LNCAP (cell line): Measurements from ENCODE around the gene MTMR10.

ENCODE experiments used
- TF ChIP-seq, protein P1 (sequence below): fragments of 450-650 bp; IDR thresholded peaks from 2 replicates; pipeline ENCODE4 v1.5.1; 2017; ENCODE audit warnings: mild to moderate bottlenecking

Gene MTMR10

DNA sequence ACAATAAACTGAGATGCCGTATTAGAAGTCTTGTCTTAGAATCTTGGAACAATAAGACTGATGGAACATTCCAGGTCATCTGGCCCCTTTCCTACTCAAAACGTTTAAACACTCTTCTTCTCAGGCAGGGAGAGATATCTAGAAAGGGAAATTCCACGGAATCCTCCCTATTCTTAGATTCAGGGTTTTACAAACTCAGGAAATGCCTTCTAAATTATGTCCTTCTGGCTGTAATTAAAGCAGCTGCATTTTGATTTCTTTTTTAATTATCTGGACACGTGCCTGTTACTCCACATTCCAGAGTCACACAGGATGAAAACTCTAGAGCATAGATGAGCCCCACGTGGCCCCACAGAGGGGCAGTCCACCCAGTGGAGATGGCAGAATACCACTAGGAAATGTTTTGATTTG is 41.5 kb upstream of the MTMR10 start:
- TF ChIP-seq, protein P1, sequence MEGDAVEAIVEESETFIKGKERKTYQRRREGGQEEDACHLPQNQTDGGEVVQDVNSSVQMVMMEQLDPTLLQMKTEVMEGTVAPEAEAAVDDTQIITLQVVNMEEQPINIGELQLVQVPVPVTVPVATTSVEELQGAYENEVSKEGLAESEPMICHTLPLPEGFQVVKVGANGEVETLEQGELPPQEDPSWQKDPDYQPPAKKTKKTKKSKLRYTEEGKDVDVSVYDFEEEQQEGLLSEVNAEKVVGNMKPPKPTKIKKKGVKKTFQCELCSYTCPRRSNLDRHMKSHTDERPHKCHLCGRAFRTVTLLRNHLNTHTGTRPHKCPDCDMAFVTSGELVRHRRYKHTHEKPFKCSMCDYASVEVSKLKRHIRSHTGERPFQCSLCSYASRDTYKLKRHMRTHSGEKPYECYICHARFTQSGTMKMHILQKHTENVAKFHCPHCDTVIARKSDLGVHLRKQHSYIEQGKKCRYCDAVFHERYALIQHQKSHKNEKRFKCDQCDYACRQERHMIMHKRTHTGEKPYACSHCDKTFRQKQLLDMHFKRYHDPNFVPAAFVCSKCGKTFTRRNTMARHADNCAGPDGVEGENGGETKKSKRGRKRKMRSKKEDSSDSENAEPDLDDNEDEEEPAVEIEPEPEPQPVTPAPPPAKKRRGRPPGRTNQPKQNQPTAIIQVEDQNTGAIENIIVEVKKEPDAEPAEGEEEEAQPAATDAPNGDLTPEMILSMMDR, result no peak

DNA sequence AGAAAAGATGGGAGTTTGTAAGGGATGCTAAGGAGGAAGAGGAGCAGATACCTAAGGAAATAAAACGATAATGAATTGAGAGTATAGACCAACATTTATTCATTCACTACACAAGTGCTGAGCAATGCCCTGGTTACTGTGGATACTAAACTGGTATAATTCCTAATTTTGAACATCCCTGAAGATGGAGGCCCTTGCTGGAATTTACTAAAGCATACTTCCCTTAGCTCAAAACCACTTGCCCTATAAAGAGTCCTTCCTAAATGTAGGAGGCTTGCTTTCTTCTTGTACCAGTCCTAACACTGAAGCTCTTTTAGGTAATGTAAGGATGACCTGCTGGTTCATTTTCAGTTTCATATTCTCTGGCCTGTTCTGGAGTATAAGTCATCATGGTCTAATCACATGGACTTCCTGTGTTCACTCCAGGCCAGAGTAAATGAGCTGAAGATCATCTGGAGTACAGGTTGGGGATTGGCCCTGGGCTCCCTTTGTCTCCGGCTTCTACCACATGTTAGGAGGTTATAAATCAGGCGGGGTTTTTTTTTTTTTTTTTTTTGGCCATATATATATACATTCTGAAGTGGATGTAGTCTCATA is 40.1 kb upstream of the MTMR10 start:
- TF ChIP-seq, protein P1, result no peak

DNA sequence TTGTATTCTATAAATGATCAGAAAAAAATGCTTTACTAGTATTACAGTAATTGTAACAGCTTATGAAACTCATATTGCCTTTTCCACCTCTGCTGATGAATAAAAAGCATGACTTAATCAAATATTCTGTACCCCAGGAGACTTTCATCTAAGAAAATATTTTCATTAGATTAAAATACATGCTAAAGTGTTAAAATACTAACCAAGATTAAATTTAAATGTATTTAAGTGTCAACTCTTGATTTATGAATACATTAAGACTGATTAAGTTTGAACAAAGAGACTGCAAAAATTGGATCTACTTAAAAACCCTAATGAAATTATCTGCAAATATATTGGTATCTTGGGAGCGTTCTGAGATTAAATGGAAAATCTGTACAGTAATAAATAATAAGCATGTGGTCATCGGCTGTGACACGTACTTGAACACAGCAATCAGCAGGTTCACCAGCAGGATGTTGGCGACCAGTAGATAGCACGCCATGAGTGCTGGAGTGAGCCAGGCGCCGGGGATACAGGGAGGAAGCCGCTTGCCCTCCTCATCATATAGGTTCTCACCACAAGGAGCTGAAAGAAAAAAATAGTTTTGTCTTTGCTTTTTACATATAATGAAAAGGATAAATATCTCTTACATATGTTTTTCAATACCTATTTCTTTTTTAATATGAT is 36.6 kb upstream of the MTMR10 start:
- TF ChIP-seq, protein P1, result no peak

DNA sequence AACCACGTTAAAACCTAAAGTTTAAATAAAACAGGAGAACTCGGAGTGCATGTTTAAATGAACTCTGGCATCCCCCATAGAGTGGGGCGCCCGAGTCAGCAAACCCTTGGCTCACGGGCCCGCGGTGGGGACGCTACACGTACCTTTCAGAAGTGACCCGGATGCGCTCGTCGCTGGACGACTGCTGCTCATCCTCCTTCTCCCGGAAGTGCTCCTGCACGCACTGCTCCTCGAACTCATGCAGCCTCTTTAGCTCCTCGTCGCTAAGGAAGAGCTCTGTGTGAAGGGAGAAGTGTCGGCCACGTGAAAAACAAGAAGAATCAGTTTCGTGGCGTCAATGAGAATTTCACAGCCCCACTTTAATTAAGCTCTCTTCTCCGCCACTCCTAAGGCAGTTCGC is 34.6 kb upstream of the MTMR10 start:
- TF ChIP-seq, protein P1, result no peak

DNA sequence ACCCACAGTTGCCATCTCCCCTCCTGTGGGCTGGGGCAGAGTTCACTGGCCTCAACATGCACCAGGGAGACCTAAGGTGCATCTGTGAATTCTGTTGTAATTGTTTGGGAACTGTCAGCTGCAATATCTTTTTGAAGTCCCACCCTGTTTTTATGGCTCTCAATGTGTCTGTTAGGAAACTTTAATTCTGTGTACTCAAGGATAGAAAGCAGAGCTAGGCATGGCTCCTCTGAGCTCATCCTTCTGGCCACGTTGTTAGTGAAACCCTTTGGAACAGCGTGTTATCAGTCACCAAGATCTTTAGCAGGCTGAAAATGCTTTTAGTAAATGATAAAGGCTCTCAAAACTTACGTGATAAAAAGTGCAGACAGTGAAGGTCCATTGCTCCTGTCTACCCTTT is 33.6 kb upstream of the MTMR10 start:
- TF ChIP-seq, protein P1, result no peak

DNA sequence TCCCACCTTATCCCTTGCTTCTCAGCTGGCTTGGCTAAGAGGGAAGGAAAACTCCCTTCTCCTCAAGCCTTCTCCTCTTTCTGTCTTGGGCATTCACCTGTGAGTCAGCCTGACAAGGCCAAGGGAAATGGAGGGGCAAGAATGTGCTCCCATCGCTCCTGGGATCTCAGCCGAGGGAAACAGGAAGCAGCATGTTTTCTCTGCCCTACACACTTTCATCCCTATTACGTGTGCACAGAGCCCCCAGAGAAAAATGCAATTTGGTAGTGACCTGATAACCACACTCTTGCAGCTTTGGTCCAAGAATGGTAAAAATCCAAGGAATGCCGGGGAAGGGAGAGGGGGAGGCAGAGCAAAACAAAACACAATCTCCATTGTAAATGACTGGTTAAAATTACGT is 32.9 kb upstream of the MTMR10 start:
- TF ChIP-seq, protein P1, result no peak

DNA sequence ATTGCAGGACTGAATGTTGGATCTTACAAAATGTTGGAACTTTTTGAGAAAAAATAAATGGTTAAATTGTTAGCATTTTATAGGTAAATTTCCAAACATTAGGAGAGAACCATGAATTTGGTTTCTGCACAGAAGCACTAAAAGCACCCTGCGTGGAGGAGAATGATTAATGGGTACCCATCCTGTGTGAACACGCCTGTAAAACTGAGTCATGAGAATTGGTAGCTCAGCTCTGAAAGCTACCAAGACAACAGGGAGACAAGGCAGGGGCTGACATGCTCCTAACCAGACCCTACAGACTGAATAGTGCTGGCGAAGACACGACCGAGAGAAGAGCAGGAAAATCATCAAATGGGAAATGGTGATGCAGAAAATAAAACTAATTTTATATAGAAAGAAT is 32.4 kb upstream of the MTMR10 start:
- TF ChIP-seq, protein P1, result no peak
